ENCODE measurements around the gene ZMIZ1.

DNA sequence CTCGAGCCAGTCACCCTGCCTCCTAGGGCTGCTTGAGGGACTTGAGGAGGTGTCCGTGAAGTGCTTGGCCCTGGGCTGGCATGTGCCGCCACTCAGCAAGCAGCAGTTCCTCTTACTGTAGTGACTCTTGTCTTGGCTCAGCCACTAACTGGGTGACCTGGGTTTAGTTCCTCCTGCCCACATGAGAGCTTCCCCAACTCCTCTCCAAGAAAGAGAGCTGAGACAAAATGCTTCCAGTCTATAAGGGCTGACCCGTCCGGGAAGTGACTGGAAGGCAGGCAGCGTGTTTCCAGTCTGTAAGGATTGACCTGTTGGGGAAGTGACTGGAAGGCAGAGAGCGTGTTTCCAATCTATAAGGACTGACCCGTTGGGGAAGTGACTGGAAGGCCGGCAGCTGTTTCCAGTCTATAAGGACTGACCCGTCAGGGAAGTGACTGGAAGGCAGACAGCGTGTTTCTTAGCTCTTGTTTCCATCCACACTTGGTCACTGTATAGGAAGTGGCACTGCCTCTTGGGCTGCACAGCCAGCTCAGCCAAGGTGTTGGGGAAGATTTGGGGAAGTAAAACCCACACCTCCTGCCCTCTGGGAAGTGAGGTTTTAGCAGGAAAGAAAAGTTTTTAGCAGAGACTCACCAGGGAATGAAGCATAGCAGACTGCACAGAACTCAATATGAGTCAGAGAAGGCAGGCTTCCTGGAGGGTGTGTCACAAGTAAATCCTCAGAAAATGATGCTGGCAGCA, 225.2 kb downstream of the ZMIZ1 start:
- TF ChIP-seq ZBTB21 (tag by site-specific recombination; IDR thresholded peaks at IDR 0.05) (no peak), MEIS1 (CRISPR knock-in tag; IDR thresholded peaks at IDR 0.05; ENCODE audit: borderline replicate concordance) (no peak), ZBTB7A (tag by site-specific recombination; IDR thresholded peaks at IDR 0.05; ENCODE audit: low read depth) (no peak), ZFP69B (tag by site-specific recombination; IDR thresholded peaks at IDR 0.05) (no peak), REST (tag by site-specific recombination; IDR thresholded peaks at IDR 0.05) (no peak)

Measured in HEK293 (cell line).